CD4-positive, alpha-beta memory T cell (primary cell): ENCODE results near the gene ACOD1. TPM values are rescaled to one million over a fixed set of nuclear protein-coding genes. Genes with fewer than 3 reads are reported as not detected.

ENCODE experiments used
- CTCF ChIA-PET: fragments of 350-600 bp; sonication (Branson Sonifier 250); formaldehyde crosslinking; loops from one replicate; lab custom pipeline; 2021; ENCODE audit warnings: inconsistent platforms; ENCODE audit not compliant: partially characterized antibody; lab: Charles Lee
- POLR2A ChIA-PET: fragments of 350-600 bp; sonication (Branson Sonifier 250); formaldehyde crosslinking; loops from one replicate; lab custom pipeline; 2021; ENCODE audit not compliant: partially characterized antibody; lab: Charles Lee
- DNase-seq, 5 donors: peaks; one replicate each; pipeline versions ENCODE4 v3.0.0 to v3.0.0-alpha.2; 2020 to 2022; ENCODE audit warnings: mixed read lengths in 1 of 5
- H3K27ac ChIP-seq: one replicate; pipeline ENCODE4 v1.7.0; 2013; ENCODE audit warnings: low read depth, low read length
- H3K27me3 ChIP-seq: 2 replicates; pipeline ENCODE4 v1.7.0; 2013; ENCODE audit warnings: mild to moderate bottlenecking, low read length, moderate library complexity; ENCODE audit not compliant: insufficient read depth
- H3K36me3 ChIP-seq: 2 replicates; pipeline ENCODE4 v1.7.0; 2013; ENCODE audit warnings: mild to moderate bottlenecking, low read length, moderate library complexity; ENCODE audit not compliant: insufficient read depth
- H3K4me1 ChIP-seq: 2 replicates; pipeline ENCODE4 v1.7.0; 2013; ENCODE audit warnings: mild to moderate bottlenecking, low read length, moderate library complexity; ENCODE audit not compliant: insufficient read depth
- H3K4me3 ChIP-seq, 2 donors: one replicate each; pipeline ENCODE4 v1.7.0; 2013; ENCODE audit warnings: low read length in 2 of 2, mild to moderate bottlenecking in 1 of 2
- H3K9me3 ChIP-seq, 2 donors: one replicate each; pipeline ENCODE4 v1.7.0; 2013; ENCODE audit warnings: low read length in 2 of 2, control low read depth in 1 of 2; ENCODE audit not compliant: control insufficient read depth in 1 of 2
- H3K27ac Mint-ChIP-seq, 7 donors: one replicate each; pipeline ENCODE4 v1.8.0; 2020 to 2021; ENCODE audit warnings: mixed read lengths in 7 of 7, mild to moderate bottlenecking in 6 of 7, inconsistent platforms in 3 of 7, moderate library complexity in 3 of 7
- H3K27me3 Mint-ChIP-seq, 2 donors: one replicate each; pipeline ENCODE4 v1.8.0; 2020 to 2021; ENCODE audit warnings: mixed read lengths in 2 of 2
- H3K36me3 Mint-ChIP-seq, 2 donors: one replicate each; pipeline ENCODE4 v1.8.0; 2020 to 2021; ENCODE audit warnings: mixed read lengths in 2 of 2, inconsistent platforms in 1 of 2, mild to moderate bottlenecking in 1 of 2
- H3K4me1 Mint-ChIP-seq, 4 donors: one replicate each; pipeline ENCODE4 v1.8.0; 2020 to 2021; ENCODE audit warnings: mixed read lengths in 4 of 4, mild to moderate bottlenecking in 1 of 4
- H3K4me3 Mint-ChIP-seq, 8 donors: one replicate each; pipeline ENCODE4 v1.8.0; 2020 to 2021; ENCODE audit warnings: mixed read lengths in 8 of 8, mild to moderate bottlenecking in 7 of 8, moderate library complexity in 6 of 8, inconsistent platforms in 3 of 8
- H3K9me3 Mint-ChIP-seq, 8 donors: one replicate each; pipeline ENCODE4 v1.8.0; 2020 to 2021; ENCODE audit warnings: mixed read lengths in 8 of 8, mild to moderate bottlenecking in 5 of 8, inconsistent platforms in 3 of 8, moderate library complexity in 1 of 8
- intact Hi-C: fragments of 100-400 bp; cut with micrococcal nuclease; formaldehyde crosslinking; loops from one replicate; pipeline ENCODE4 v1.15.1; 2023
- polyA plus RNA-seq, 2 donors: library from polyadenylated mRNA; unstranded; fragments of 300-500 nt; fragmentation: Illumina TruSeq; gene quantifications; one replicate each; pipeline ENCODE4 v1.2.3, GENCODE V29; 2021
- total RNA-seq, 2 experiments: library from RNA; stranded (reverse); gene quantifications; one replicate each; pipeline ENCODE4 v1.2.3, GENCODE V29; 2021

The ACOD1 gene
- total and polyA plus RNA-seq, 4 experiments from 2014 or later: not detected

- Histone ChIP-seq H3K4me1 (peaks cover 37% of the 10 kb centered on the region), H3K4me3 (peak overlapping the region; percentile 88 to 93), H3K36me3 (peaks cover 13% of the 10 kb centered on the region), H3K27ac (peak overlapping the region; percentile 95), H3K27me3 (no peaks in the 10 kb centered on the region), H3K9me3 (no peaks in the 10 kb centered on the region)
- DNase-seq: no peak
- ChIA-PET CTCF (interaction anchor here (0.7 to 7.1 kb wide), 8 partner anchors 9 to 108 kb away, joined by 3 to 81 read pairs (median 4); partner anchors contain the start of gene FBXL3), POLR2A (interaction anchor here (0.9 to 7.7 kb wide), 15 partner anchors 9 to 335 kb away, joined by 3 to 204 read pairs (median 13); partner anchors contain the start of genes FBXL3 and KCTD12)
- Mint-ChIP-seq H3K27me3 (no peaks in the 10 kb centered on the region), H3K4me1 (peaks cover 26 to 55% (median 43%) of the 10 kb centered on the region in 4 donors), H3K9me3 (no peaks in the 10 kb centered on the region), H3K27ac (peak overlapping the region; percentile 98 to 100 (median 100)), H3K36me3 (peaks cover 13 to 22% of the 10 kb centered on the region in 2 donors), H3K4me3 (peak overlapping the region; percentile 92 to 99 (median 96))
- intact Hi-C loops: loop anchor here (5.0 to 10.0 kb wide), 3 partner anchors 1231 to 1668 kb away; partner anchors contain the start of gene UCHL3
Measured at GRCh38 chr13:76993021-76993420, 44.7 kb downstream of the ACOD1 start.

- ChIA-PET POLR2A (interaction anchor here (0.9 to 7.7 kb wide), 9 partner anchors 9 to 335 kb away, joined by 3 to 204 read pairs (median 17); partner anchors contain the start of genes FBXL3 and KCTD12), CTCF (interaction anchor here (0.7 to 7.1 kb wide), 7 partner anchors 9 to 108 kb away, joined by 4 to 81 read pairs (median 5); partner anchors contain the start of gene FBXL3)
- Mint-ChIP-seq H3K27me3 (no peaks in the 10 kb centered on the region), H3K9me3 (no peaks in the 10 kb centered on the region), H3K4me1 (peaks cover 29 to 60% (median 46%) of the 10 kb centered on the region in 4 donors), H3K27ac (peak overlapping the region; percentile 98 to 100 (median 100)), H3K4me3 (peak overlapping the region; percentile 92 to 99 (median 96)), H3K36me3 (peaks cover 17 to 26% of the 10 kb centered on the region in 2 donors)
- intact Hi-C loops: loop anchor here (5.0 to 10.0 kb wide), 3 partner anchors 1231 to 1669 kb away; partner anchors contain the start of gene UCHL3
- Histone ChIP-seq H3K9me3 (no peaks in the 10 kb centered on the region), H3K27me3 (no peaks in the 10 kb centered on the region), H3K4me1 (peaks cover 37% of the 10 kb centered on the region), H3K4me3 (no peak overlapping the region), H3K36me3 (peaks cover 18% of the 10 kb centered on the region), H3K27ac (peak overlapping the region; percentile 95)
- no peak for DNase-seq
Measured at GRCh38 chr13:76993473-76993872, 45.2 kb downstream of the ACOD1 start.

- Mint-ChIP-seq H3K9me3 (no peaks in the 10 kb centered on the region), H3K27me3 (no peaks in the 10 kb centered on the region), H3K27ac (peak overlapping the region in 6 of 7 donors; percentile 85 to 100 (median 94)), H3K4me1 (peaks cover 31 to 65% (median 47%) of the 10 kb centered on the region in 4 donors), H3K4me3 (peak overlapping the region in 6 of 8 donors; percentile 14 to 72 (median 60)), H3K36me3 (peaks cover 23 to 34% of the 10 kb centered on the region in 2 donors)
- H3K27ac ChIP-seq: no peak overlapping the region
- no peaks in the 10 kb centered on the region for H3K9me3 ChIP-seq
- ChIA-PET CTCF (interaction anchor here (3.2 to 7.1 kb wide), 2 partner anchors 14 to 32 kb away, joined by 23 to 81 read pairs; partner anchors contain the start of gene FBXL3), POLR2A (interaction anchor here (4.0 to 7.7 kb wide), 2 partner anchors 32 to 109 kb away, joined by 45 to 204 read pairs; partner anchors contain the start of genes FBXL3 and KCTD12)
- H3K27me3 ChIP-seq: no peaks in the 10 kb centered on the region
- intact Hi-C loops: loop anchor here (5.0 to 10.0 kb wide), 3 partner anchors 1232 to 1669 kb away; partner anchors contain the start of gene UCHL3
- DNase-seq: no peak
- H3K36me3 ChIP-seq: peaks cover 21% of the 10 kb centered on the region
- no peak overlapping the region for H3K4me3 ChIP-seq
- H3K4me1 ChIP-seq: peaks cover 37% of the 10 kb centered on the region
Measured at GRCh38 chr13:76994281-76994680, 46.0 kb downstream of the ACOD1 start.

DNA sequence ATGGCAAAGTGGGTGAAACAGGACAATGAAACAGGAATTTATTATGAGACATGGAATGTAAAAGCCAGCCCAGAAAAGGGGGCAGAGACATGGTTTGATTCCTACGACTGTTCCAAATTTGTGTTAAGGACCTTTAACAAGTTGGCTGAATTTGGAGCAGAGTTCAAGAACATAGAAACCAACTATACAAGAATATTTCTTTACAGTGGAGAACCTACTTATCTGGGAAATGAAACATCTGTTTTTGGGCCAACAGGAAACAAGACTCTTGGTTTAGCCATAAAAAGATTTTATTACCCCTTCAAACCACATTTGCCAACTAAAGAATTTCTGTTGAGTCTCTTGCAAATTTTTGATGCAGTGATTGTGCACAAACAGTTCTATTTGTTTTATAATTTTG, 52.2 kb downstream of the ACOD1 start:
- Mint-ChIP-seq H3K9me3 (no peaks in the 10 kb centered on the region), H3K27ac (peak overlapping the region in 2 of 7 donors; percentile 7 to 43), H3K36me3 (peaks cover 43 to 56% of the 10 kb centered on the region in 2 donors), H3K4me1 (peaks cover 20 to 46% (median 31%) of the 10 kb centered on the region in 4 donors), H3K27me3 (no peaks in the 10 kb centered on the region), H3K4me3 (no peak overlapping the region)
- POLR2A ChIA-PET: interaction anchor here (0.6 to 5.0 kb wide), 4 partner anchors 8 to 307 kb away, joined by 3 to 42 read pairs (median 17); partner anchors contain the start of genes CLN5 and FBXL3
- Histone ChIP-seq H3K36me3 (peaks cover 18% of the 10 kb centered on the region), H3K9me3 (no peaks in the 10 kb centered on the region), H3K4me1 (peaks cover 25% of the 10 kb centered on the region), H3K27me3 (no peaks in the 10 kb centered on the region), H3K4me3 (no peak overlapping the region), H3K27ac (no peak overlapping the region)
- CTCF ChIA-PET: interaction anchor here (1.0 to 3.7 kb wide), 7 partner anchors 8 to 25 kb away, joined by 3 to 23 read pairs (median 7); partner anchors contain the start of genes CLN5 and FBXL3
- intact Hi-C loops: no loop called here
- DNase-seq: no peak

DNA sequence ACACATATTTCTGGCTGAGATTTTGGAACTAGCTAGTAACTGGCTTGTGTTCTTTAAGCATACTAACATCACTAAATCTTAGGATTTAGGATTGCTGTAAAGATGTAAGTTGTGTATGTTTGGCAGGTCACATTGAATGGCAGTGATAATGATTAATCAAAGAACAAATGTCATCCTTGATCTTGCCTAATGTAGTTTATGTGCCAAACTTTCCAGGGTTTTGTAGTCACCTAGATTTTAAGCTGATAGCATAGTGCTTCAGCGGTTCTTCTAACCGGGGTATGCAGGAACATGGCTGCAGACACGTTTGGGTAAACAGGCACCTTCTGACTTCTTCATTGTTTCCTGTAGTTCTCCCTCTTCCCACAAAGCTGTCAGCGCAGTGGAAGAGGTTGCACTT, 53.2 kb downstream of the ACOD1 start:
- Mint-ChIP-seq H3K4me3 (peak overlapping the region in 2 of 8 donors; percentile 22 to 26), H3K27me3 (no peaks in the 10 kb centered on the region), H3K36me3 (peaks cover 37 to 50% of the 10 kb centered on the region in 2 donors), H3K9me3 (no peaks in the 10 kb centered on the region), H3K27ac (peak overlapping the region; percentile 7 to 84 (median 49)), H3K4me1 (peaks cover 23 to 42% (median 31%) of the 10 kb centered on the region in 4 donors)
- Histone ChIP-seq H3K9me3 (no peaks in the 10 kb centered on the region), H3K27me3 (no peaks in the 10 kb centered on the region), H3K36me3 (peaks cover 9% of the 10 kb centered on the region), H3K4me1 (peaks cover 32% of the 10 kb centered on the region), H3K4me3 (peak overlapping the region in 1 of 2 donors; percentile 5), H3K27ac (no peak overlapping the region)
- intact Hi-C loops: no loop called here
- POLR2A ChIA-PET: interaction anchor here (1.2 to 5.0 kb wide), 3 partner anchors 9 to 25 kb away, joined by 3 to 42 read pairs (median 30); partner anchors contain the start of genes CLN5 and FBXL3
- CTCF ChIA-PET: interaction anchor here (0.6 to 3.7 kb wide), 13 partner anchors 9 to 1305 kb away, joined by 3 to 23 read pairs (median 5); partner anchors contain the start of genes CLN5 and FBXL3
- no peak for DNase-seq

- no peak overlapping the region for H3K27ac ChIP-seq
- no peaks in the 10 kb centered on the region for H3K9me3 ChIP-seq
- H3K4me3 ChIP-seq: no peak overlapping the region
- Mint-ChIP-seq H3K4me1 (peaks cover 24 to 42% (median 31%) of the 10 kb centered on the region in 4 donors), H3K27ac (peak overlapping the region; percentile 43 to 85 (median 71)), H3K4me3 (peak overlapping the region in 2 of 8 donors; percentile 22 to 26), H3K9me3 (no peaks in the 10 kb centered on the region), H3K27me3 (no peaks in the 10 kb centered on the region), H3K36me3 (peaks cover 33 to 52% of the 10 kb centered on the region in 2 donors)
- no peaks in the 10 kb centered on the region for H3K27me3 ChIP-seq
- ChIA-PET CTCF (interaction anchor here (0.6 to 3.7 kb wide), 17 partner anchors 8 to 1306 kb away, joined by 3 to 23 read pairs (median 4); partner anchors contain the start of genes CLN5 and FBXL3), POLR2A (interaction anchor here (1.2 to 5.0 kb wide), 3 partner anchors 10 to 24 kb away, joined by 3 to 42 read pairs (median 30); partner anchors contain the start of genes CLN5 and FBXL3)
- peaks cover 37% of the 10 kb centered on the region for H3K4me1 ChIP-seq
- intact Hi-C loops: loop anchor here (1.0 kb wide), 1 partner anchor 10 kb away; the partner anchor contains the start of gene CLN5
- peaks cover 11% of the 10 kb centered on the region for H3K36me3 ChIP-seq
- no peak for DNase-seq
Measured at GRCh38 chr13:77001963-77002587, 53.8 kb downstream of the ACOD1 start.
